IMR-90 (cell line): ENCODE results near the gene FRMPD3. TPM values are rescaled to one million over a fixed set of nuclear protein-coding genes. Genes with fewer than 3 reads are reported as not detected.

Experiments
- ATAC-seq: fragments of 200-7000 bp; cut with Tn5 transposase; 2 replicates; pipeline ENCODE4 v1.9.1; 2020; ENCODE audit warnings: low read depth, mild to moderate bottlenecking, moderate library complexity
- BruUV-seq: library from RNA; stranded (reverse); fragments of 400-500 nt; replicated peaks from 2 replicates; lab custom pipeline; 2021; lab: Mats Ljungman, UMichigan
- CTCF ChIA-PET: fragments of 300-600 bp; formaldehyde crosslinking; extraction: SDS; loops from one replicate; lab custom pipeline; 2021; ENCODE audit warnings: antibody characterized with exemption; lab: Yijun Ruan, JAX
- POLR2A ChIA-PET: fragments of 300-600 bp; sonication (Branson Sonifier 250); formaldehyde crosslinking; loops from one replicate; lab custom pipeline; 2022; ENCODE audit warnings: antibody characterized with exemption; ENCODE audit not compliant: unreplicated experiment; lab: Charles Lee
- DNase-seq: peaks from one replicate; pipeline ENCODE4 v3.0.0; 2013
- H2AFZ ChIP-seq: replicated peaks from 2 replicates; pipeline ENCODE3; 2013; ENCODE audit warnings: low read length, mild to moderate bottlenecking; ENCODE audit not compliant: poor library complexity
- H2AK5ac ChIP-seq: 2 replicates; pipeline ENCODE4 v1.6.1; 2013; ENCODE audit warnings: low read depth, low read length, inconsistent platforms
- H2AK9ac ChIP-seq: replicated peaks from 2 replicates; pipeline ENCODE3; 2013; ENCODE audit warnings: mild to moderate bottlenecking, low read depth, low read length, moderate library complexity; ENCODE audit not compliant: poor library complexity
- H2BK120ac ChIP-seq: 2 replicates; pipeline ENCODE4 v1.6.1; 2013; ENCODE audit warnings: low read depth, low read length, inconsistent platforms
- H2BK15ac ChIP-seq: 3 replicates; pipeline ENCODE4 v1.6.1; 2013; ENCODE audit warnings: low read depth, low read length, inconsistent platforms
- H2BK20ac ChIP-seq: 2 replicates; pipeline ENCODE4 v1.6.1; 2013; ENCODE audit warnings: low read depth, mild to moderate bottlenecking, inconsistent platforms, low read length, moderate library complexity
- H2BK5ac ChIP-seq: 2 replicates; pipeline ENCODE4 v1.6.1; 2013; ENCODE audit warnings: mild to moderate bottlenecking, low read depth, low read length, inconsistent platforms; ENCODE audit not compliant: poor library complexity, severe bottlenecking
- H3K14ac ChIP-seq: replicated peaks from 2 replicates; pipeline ENCODE4 v1.6.1; 2013; ENCODE audit warnings: low read depth, low read length, inconsistent platforms
- H3K18ac ChIP-seq: 2 replicates; pipeline ENCODE4 v1.6.1; 2013; ENCODE audit warnings: low read depth, low read length, control low read depth
- H3K23ac ChIP-seq: 2 replicates; pipeline ENCODE4 v1.6.1; 2013; ENCODE audit warnings: low read depth, low read length, inconsistent platforms
- H3K27ac ChIP-seq: 2 replicates; pipeline ENCODE4 v1.5.1; 2013; ENCODE audit warnings: mild to moderate bottlenecking, control low read depth, low read length; ENCODE audit not compliant: insufficient read depth
- H3K27me3 ChIP-seq: 2 replicates; pipeline ENCODE4 v1.6.1; 2013; ENCODE audit warnings: low read length; ENCODE audit not compliant: control insufficient read depth, insufficient read depth
- H3K36me3 ChIP-seq: 2 replicates; pipeline ENCODE4 v1.6.1; 2013; ENCODE audit warnings: low read length, mixed read lengths; ENCODE audit not compliant: control insufficient read depth, insufficient read depth
- H3K4ac ChIP-seq: 2 replicates; pipeline ENCODE4 v1.6.1; 2013; ENCODE audit warnings: low read depth, low read length, inconsistent platforms
- H3K4me1 ChIP-seq: 2 replicates; pipeline ENCODE4 v1.6.1; 2013; ENCODE audit warnings: low read length, mixed read lengths; ENCODE audit not compliant: control insufficient read depth, insufficient read depth
- H3K4me2 ChIP-seq: 2 replicates; pipeline ENCODE4 v1.6.1; 2013; ENCODE audit warnings: low read depth, mild to moderate bottlenecking, control low read depth, low read length, moderate library complexity
- H3K4me3 ChIP-seq: 2 replicates; pipeline ENCODE4 v1.5.1; 2013; ENCODE audit warnings: low read depth, mild to moderate bottlenecking, control low read depth, low read length, moderate library complexity; ENCODE audit not compliant: insufficient read depth
- H3K56ac ChIP-seq: 2 replicates; pipeline ENCODE4 v1.6.1; 2013; ENCODE audit warnings: low read length, inconsistent platforms; ENCODE audit not compliant: insufficient read depth; ENCODE audit errors: extremely low read depth
- H3K79me1 ChIP-seq, 2 experiments: 2 replicates each; pipeline ENCODE4 v1.6.1; 2013; ENCODE audit warnings: low read length in 2 of 2, inconsistent platforms in 1 of 2, low read depth in 1 of 2
- H3K9ac ChIP-seq: 2 replicates; pipeline ENCODE4 v1.6.1; 2013; ENCODE audit warnings: low read depth, low read length, control low read depth
- H3K9me1 ChIP-seq: 2 replicates; pipeline ENCODE4 v1.6.1; 2013; ENCODE audit warnings: low read length, inconsistent platforms; ENCODE audit not compliant: insufficient read depth
- H3K9me3 ChIP-seq: 2 replicates; pipeline ENCODE4 v1.6.1; 2013; ENCODE audit warnings: low read length; ENCODE audit not compliant: control insufficient read depth, insufficient read depth
- H4K20me1 ChIP-seq: 2 replicates; pipeline ENCODE4 v1.6.1; 2013; ENCODE audit warnings: low read length, inconsistent platforms; ENCODE audit not compliant: insufficient read depth
- H4K5ac ChIP-seq: 2 replicates; pipeline ENCODE4 v1.6.1; 2013; ENCODE audit warnings: mild to moderate bottlenecking, low read depth, low read length, control low read depth
- H4K8ac ChIP-seq, 2 experiments: 2 replicates each; pipeline ENCODE4 v1.6.1; 2013; ENCODE audit warnings: low read depth in 2 of 2, low read length in 2 of 2, control low read depth in 1 of 2, inconsistent platforms in 1 of 2
- H4K91ac ChIP-seq: 2 replicates; pipeline ENCODE4 v1.6.1; 2013; ENCODE audit warnings: low read depth, low read length, inconsistent platforms; ENCODE audit not compliant: insufficient read depth
- CTCF ChIP-seq: conservative IDR thresholded peaks from 2 replicates; pipeline ENCODE4 v1.5.1; 2012; ENCODE audit warnings: mild to moderate bottlenecking, low read depth, low read length, improper control_type of control experiment
- RCOR1 ChIP-seq: IDR thresholded peaks from 2 replicates; pipeline ENCODE4 v1.6.1; 2012; ENCODE audit warnings: mild to moderate bottlenecking, low read length, improper control_type of control experiment; ENCODE audit not compliant: insufficient replicate concordance
- SMC3 ChIP-seq: fragments of 150-350 bp; IDR thresholded peaks from 2 replicates; pipeline ENCODE4 v1.6.1; 2016; ENCODE audit warnings: low read depth, mild to moderate bottlenecking, antibody characterized with exemption, low read length, moderate library complexity
- WGBS, 2 experiments: methylation state at CpG; one replicate each; pipeline versions ENCODE4 v1.1.5 to v1.1.7; 2013; ENCODE audit warnings: missing lambda C conversion rate in 2 of 2; ENCODE audit not compliant: insufficient read length in 1 of 2; ENCODE audit errors: extremely low coverage in 2 of 2; 5-methylcytosine and 5-hydroxymethylcytosine counted together
- dilution Hi-C: fragments of 300-500 bp; cut with HindIII; formaldehyde crosslinking; loops from one replicate; pipeline ENCODE4 v1.14.3; 2018; ENCODE audit warnings: low sequenced_read_pairs; ENCODE audit not compliant: unreplicated experiment
- in situ Hi-C: fragments of 300-500 bp; cut with MboI; formaldehyde crosslinking; loops from 3 replicates; pipeline ENCODE4 v1.14.3; 2019; ENCODE audit warnings: low sequenced_read_pairs, inconsistent platforms, mixed read lengths
- intact Hi-C: fragments of 100-400 bp; cut with micrococcal nuclease; formaldehyde crosslinking; loops from 2 replicates; pipeline ENCODE4 v1.10.0; 2022
- polyA plus RNA-seq, 3 experiments: library from polyadenylated mRNA; depleted of rRNA; stranded (reverse); fragments of >200 nt; gene quantifications; 2 replicates each; pipeline ENCODE4 v1.2.3, GENCODE V29; 2012; ENCODE audit warnings: low replicate concordance in 1 of 3
- total RNA-seq: library from RNA; depleted of rRNA; stranded (reverse); fragments of >200 nt; gene quantifications from 2 replicates; pipeline ENCODE4 v1.2.3, GENCODE V29; 2012

FRMPD3 gene
- total and polyA plus RNA-seq, 2 of the 4 experiments (the other 2 are of a cell fraction): under 0.01 to 0.19 TPM

GRCh38 chrX:107465932-107466620 is 16.6 kb downstream of the FRMPD3 start:
- Histone ChIP-seq H3K9me1 (no peaks in the 10 kb centered on the region), H3K23ac (no peak overlapping the region), H2AFZ (no peak overlapping the region), H2AK9ac (no peak overlapping the region), H2BK120ac (no peak overlapping the region), H3K4me2 (no peak overlapping the region), H3K79me1 (no peaks in the 10 kb centered on the region), H2BK20ac (no peak overlapping the region), H4K20me1 (no peaks in the 10 kb centered on the region), H3K9me3 (no peaks in the 10 kb centered on the region), H2BK5ac (no peak overlapping the region), H3K27me3 (peaks cover 27% of the 10 kb centered on the region), H2AK5ac (no peak overlapping the region), H4K8ac (no peak overlapping the region), H4K5ac (no peak overlapping the region), H3K18ac (no peak overlapping the region), H2BK15ac (no peak overlapping the region), H3K4me1 (no peaks in the 10 kb centered on the region), H3K36me3 (no peaks in the 10 kb centered on the region), H3K56ac (no peak overlapping the region), H3K4ac (no peak overlapping the region), H4K91ac (no peak overlapping the region), H3K27ac (no peak overlapping the region), H3K4me3 (no peak overlapping the region), H3K14ac (no peak overlapping the region), H3K9ac (no peak overlapping the region)
- intact Hi-C loops: no loop called here
- dilution Hi-C loops: no loop called here
- DNase-seq (no peak), ATAC-seq (no peak)
- ChIA-PET CTCF (no interaction called here), POLR2A (no interaction called here)
- no peak for TF ChIP-seq SMC3
- no peak for TF ChIP-seq RCOR1
- no peak for TF ChIP-seq CTCF
- no CpG with 5 or more reads among the region's 4 CpGs for WGBS, 2 experiments
- in situ Hi-C loops: no loop called here
- BruUV-seq: no TSS peak
